Midbrain (tissue), 1 donor: Measurements from ENCODE around the gene CTSZ.

ENCODE experiments used
- DNase-seq: peaks from one replicate; lab custom pipeline; 2025; lab: John Stamatoyannopoulos, UW

The CTSZ gene

DNA sequence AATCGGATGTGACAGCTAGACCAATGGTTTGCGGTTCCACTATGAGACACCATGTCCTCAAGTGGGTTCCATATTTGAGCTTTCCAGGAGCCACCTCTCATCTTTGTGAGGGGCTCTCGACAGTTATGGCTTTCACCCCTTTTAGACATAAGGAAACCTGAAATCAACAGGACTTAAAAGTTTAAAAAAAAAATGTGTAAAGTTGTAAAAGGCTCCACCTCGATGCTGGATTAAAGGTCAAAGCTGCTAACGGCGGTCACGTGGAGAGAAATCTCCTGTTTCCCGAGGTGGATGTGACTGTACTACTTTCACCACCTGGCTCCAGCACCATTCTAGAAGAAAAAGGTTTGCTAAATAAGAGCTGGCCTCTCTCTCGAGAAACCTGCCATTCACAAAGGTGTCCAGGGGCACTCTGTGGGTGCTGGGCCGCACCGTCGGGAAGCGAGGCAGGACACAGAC, 24.5 kb upstream of the CTSZ start:
- no peak for DNase-seq

DNA sequence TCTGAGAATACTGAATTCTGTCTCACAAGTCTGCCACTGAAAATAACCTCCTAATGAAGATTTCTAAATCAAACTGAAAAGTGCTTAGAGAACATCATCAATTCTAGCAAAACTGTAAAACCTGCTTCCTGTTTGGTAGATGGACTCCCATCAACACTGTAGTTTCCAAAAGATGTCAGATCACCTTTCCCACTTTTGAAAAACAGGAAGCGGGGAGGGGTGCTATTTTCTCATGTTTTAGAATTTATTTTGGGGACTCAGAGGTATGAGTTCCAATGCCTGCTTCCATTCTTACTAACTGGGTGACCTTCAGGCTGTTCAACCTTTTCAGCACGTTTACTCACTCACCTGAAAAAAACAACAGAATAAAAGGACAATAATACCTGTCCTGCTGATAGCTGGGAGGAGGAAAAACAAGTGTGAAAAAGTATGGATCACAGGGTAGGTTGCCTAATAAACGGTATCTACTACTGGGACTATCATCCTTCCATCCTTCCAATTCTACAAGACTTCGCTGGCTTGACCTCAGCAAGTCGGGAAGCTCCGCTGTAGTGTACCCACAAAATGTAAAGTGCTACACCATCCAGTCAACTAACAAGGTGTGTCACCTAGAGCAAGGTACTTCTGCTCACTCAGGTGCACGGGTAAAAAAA, 24.0 kb upstream of the CTSZ start:
- DNase-seq = no peak

DNA sequence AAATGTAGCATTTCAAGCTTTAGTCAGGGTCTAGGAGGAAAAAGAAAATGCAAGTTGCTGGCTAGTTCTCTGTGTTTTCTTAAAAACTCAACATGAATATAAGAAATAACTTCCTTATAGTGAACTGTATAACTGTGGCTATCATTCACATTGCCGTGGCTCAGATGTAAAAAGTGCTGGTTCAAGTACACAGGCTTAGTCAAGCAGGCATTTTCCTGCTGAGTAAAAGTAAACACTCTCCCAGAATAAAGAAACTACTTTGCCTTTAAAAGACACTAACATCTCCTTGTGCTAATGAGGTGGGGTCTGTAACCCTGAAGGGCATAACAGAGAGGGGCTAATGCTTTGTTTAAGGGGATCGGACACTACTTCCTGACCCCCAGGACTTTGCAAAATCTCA, 21.8 kb upstream of the CTSZ start:
- no peak for DNase-seq

DNA sequence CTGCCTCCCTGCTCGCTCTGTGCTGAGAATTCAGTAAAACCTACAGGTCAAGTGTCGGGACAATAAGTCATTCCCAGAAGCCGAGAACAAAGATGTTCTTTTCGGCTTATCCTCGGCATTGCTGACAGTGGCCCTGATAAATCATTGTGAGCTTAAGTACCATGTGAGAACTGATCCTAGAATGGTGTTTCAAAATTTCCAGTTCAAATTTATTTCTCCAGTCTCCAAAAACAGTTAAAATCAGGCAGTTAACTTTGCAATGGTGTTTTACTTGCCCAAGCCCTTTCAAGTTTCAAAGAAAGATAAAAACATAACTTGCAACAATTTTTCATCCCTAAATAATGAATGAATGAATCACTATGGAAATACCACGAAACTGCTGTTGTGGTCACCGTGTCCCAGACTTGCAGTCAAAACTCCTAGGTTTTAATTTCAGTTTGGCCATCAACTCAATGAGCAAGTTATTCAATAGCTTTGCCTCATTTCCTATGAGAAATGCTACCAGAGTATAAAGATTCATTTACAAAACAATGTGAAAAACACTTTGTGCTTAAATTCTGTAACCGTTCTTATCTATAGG, 20.8 kb upstream of the CTSZ start:
- DNase-seq = no peak

DNA sequence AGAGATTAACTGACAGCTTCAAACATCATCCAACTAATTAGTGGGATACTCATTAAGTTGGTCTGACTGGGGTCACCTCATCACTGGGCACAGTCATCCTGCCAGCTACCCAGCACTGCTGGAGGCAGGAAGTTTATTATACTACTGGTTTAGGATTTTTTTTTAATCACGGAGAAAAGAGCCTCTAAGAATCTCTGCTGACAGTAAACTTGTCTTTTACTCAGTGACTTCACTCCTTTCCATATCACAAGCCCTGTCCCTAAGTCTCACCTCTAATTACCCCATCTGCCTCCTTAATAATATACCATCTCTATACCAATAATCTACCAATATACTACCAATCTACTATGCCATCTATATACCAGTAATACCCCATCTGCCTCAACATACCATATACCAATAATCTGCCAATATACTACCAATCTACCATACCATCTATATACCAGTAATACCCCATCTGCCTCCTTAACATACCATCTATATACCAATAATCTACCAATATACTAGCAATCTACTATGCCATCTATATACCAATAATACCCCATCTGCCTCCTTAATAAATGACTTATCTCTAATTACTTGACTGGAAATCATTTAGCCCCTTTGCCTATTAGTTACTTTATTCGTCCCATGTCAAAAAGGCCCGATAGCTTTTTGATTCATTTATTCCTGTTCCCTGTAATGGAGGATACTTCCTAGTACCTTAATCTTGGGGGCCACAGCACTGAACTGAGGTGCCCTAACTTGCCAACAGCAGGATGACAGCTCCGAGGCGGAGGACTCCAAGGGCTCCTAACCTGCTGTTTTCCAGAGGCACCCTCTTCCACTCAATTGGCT, 20.1 kb upstream of the CTSZ start:
- DNase-seq = no peak

DNA sequence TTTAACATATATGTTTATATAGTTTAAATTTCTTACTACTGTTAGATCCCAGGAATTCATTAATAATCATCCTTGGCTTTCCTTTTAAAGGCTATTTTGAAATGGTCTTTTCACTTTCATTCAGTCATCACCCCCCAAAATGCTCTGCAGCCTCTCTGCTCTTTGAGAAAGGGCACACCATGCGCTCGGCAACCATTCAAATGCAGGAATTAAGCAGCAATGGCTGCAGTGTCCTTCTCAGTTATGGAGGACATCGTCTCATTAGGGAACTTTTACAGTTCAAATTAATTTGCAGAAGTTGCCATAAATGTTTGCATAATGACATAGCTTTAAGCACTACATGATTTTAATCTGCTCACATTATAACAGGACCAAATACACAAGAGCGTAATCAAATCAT, 18.5 kb upstream of the CTSZ start:
- no peak for DNase-seq

DNA sequence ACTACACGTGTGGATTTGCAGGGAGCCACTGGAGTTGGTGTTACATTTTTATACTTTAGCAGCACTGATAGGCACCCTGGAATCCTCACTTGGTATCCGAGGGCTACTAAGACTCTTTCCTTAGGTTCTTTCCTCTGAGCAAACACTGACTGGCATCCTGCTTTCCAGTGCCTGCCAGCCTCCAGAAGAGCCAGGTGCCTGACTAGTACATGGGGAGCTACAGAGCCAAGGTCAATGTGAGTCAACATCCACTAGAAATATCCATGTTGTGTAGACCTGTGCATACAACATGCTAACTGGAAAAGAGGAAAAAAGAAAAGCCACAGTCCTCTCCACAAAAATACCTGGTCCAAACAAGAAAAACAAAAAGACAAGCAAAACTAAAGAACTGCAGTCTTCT, 18.0 kb upstream of the CTSZ start:
- no peak for DNase-seq

DNA sequence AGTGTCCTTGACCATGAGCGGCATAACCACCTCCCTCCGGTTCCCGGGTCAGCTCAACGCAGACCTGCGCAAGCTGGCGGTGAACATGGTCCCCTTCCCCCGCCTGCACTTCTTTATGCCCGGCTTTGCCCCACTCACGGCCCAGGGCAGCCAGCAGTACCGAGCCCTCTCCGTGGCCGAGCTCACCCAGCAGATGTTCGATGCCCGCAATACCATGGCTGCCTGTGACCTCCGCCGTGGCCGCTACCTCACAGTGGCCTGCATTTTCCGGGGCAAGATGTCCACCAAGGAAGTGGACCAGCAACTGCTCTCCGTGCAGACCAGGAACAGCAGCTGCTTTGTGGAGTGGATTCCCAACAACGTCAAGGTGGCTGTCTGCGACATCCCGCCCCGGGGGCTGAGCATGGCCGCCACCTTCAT, 17.1 kb upstream of the CTSZ start:
- DNase-seq = no peak

DNA sequence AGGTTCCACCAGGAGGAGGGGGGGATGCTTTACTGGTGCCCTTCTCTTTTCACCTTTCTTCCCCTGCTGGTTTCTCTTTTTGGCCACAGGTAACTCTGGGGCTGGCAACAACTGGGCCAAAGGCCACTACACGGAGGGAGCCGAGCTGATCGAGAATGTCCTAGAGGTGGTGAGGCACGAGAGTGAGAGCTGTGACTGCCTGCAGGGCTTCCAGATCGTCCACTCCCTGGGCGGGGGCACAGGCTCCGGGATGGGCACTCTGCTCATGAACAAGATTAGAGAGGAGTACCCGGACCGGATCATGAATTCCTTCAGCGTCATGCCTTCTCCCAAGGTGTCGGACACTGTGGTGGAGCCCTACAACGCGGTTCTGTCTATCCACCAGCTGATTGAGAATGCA, 16.6 kb upstream of the CTSZ start:
- DNase-seq = no peak

DNA sequence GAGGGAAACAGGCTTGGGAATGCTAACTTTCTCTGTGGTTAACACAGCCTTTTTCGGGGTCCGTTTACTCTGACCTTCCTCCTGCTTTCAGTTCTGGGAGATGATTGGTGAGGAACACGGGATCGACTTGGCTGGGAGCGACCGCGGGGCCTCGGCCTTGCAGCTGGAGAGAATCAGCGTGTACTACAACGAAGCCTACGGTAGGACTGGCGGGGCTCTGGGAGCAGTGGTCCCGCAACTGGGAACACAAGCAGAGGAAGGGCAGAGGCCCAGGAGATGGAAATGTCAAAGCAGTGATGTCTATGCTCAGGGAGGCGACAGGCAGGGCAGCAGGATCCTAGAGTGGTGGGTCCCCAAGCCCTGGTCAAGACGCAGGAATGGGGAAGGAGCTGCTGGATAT, 15.7 kb upstream of the CTSZ start:
- DNase-seq = no peak

DNA sequence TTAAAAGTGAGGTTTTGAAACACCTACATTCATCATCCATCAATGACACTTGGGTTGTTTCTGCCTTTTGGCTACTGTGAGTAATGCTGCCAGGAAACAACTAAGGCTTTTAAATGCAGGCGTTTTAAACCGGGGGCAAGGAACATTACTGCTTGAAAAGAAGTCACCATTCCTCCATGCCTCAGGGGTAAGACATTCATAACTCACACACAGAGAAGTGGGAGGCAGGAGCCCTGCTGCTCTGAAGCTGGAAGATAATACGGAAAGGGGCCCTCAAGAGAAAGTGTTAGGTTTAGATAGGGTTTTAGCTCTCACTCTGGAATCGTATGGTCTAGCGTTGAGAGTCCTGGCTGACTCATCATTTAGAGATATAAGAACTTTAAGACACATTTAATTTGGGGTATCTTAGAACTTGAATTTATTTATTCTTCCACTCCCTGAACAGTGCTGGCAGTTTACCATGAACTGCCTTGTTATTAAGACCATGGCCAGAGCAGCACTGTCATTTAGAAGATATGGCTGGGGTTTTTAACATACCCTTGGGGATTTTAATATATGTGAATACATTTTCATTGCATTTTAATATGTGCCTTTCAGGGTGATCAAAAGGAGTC, 14.0 kb upstream of the CTSZ start:
- DNase-seq = no peak

DNA sequence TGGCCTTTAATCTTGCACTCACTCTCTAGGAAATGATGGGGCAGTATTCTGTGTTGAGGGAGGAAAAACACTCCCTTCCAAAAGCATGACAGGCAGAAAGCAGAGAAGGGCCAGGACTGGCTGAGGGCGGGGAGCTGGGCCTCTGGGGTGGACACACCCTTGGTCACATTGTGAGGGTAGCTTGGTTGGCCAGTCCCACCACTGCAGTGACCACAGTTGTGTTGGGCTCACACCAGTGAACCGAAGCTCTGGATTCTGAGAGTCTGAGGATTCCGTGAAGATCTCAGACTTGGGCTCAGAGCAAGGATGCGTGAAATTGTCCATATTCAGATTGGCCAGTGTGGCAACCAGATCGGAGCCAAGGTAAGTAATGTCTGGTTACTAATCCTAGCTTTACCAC, 12.2 kb upstream of the CTSZ start, which contains the start of gene TUBB1:
Gene TUBB1, plus strand, starts transcription at position 213 of the 400 bp plus-strand sequence. Its CDS starts 94 bp downstream, at position 307.
- DNase-seq = no peak

DNA sequence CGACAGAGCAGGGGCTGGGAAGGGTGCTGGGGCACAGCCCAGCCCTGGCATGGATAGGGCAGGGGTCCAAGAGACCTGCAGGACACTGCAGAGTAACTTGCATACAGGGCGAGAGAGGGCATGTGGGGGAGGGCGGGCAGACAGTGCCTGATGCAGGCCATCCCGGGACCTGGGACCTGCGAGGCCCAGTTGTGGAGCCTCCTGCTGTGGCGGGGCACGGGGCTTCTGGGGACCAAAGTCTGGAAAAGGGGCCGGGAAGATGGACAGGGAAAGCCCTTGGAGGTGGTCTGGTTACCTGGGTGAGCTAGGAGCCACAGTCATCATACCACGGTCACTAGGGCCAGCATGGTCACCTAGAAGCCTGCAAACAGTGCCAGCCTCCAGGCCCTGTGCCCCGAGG, 11.8 kb upstream of the CTSZ start:
- DNase-seq = no peak

DNA sequence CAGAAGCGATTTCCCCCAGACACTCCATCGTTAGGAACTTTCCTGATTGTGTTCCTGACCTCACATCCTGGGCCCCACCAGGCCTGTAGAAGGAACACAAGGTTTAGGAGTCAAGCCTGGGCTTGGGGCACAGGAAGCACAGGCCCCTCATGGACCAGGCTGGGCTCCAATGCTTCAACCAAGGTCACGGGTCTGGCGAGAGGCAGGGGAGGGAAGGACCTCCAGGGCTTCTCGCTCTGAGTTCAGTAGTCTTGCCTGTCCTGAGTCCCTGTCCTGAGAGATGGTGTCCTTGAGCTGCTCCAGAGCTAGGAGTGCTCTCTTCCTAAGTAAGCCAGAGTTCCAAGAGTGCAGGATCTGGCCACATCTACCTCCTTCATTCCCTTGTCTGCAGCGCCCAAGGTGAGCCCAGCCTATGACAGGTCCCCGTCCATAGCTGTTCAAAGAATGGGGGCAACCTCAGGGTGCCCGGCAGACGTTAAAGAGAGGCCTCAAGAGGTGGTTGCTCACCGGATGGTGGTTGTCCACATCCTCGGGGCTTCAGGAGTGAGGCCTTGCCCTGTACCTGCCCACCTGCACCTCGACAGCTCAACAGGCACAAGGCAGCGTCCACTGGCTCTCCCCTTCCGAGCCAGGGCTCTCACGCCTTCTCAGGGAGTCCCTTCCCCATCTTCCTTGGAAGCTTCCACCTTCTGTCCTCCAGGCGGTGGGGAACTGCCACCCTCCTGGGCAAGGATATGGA, 10.6 kb upstream of the CTSZ start:
- no peak for DNase-seq

DNA sequence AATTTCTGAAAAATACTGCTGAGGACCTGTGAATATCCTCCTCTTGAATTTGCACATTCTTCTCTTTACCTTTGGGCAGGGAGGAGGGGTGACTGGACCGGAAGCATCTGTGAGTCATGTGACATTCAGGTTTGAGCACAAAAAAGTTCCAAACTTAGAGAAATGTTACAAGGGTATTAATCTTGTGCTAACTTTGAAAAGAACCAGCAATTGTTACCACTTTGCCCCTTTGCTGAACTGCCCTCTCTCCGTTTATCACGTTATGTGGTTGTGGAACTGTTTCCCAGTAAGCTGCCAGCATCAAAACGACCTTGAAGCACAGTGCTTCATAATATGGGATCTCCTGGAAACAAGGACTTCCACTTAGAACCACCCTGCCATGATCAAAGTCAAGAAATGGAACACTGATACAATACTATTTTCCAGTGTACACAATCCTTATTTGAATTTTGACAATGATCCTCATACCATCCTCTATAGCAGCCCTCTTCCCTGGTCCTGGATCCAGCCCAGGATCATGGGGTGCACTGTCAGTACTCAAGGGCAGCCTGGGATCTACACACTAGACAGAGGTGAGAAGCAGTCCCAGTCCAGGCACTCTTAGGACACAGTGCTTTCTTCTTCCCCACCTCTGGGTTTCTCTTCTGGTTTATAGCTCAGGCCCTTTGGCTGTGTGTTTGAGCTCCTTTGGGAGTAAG, 9.9 kb upstream of the CTSZ start:
- no peak for DNase-seq

DNA sequence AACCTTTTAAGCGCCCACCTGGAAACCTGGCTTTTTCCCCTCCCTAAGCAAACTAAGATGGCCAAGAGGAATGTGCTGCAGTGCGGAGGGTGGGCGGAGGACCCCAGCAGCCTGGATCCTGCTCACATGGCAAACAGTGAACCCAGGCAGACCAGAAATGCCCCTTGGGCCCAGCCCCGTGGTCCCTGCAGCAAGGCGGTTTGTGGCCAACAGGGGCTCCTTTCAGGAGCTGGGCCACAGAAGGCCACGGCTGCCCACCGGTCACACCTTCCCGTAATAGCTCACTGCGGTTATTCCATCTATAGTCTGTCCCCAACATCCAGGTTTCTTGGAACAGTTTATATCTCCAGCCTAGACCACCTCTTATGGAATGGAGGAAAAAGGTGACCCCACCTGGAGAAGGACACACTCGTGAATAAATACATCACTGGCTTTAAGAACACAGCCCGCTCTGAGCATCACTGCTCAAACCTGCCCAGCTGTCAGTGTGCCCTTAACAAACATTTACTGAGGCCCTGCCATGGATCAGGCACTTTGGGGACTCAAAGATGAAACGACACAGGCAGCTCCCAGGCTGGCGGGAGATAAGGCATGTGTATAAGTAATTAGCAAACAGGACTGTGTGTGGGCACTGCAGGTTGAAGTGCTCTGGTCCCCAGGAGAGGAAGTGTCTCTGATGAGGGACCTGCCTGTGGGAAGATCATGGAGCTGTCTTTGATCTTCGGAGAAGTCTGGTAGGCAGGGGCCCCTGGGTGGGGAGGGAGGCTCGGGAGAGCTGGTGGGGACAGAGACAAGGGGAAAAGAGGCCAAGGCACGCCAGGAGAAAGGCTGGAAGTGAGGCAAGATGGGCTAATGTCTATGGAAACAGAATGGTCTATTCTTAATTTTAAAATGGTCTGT, 9.0 kb upstream of the CTSZ start:
- DNase-seq = no peak

DNA sequence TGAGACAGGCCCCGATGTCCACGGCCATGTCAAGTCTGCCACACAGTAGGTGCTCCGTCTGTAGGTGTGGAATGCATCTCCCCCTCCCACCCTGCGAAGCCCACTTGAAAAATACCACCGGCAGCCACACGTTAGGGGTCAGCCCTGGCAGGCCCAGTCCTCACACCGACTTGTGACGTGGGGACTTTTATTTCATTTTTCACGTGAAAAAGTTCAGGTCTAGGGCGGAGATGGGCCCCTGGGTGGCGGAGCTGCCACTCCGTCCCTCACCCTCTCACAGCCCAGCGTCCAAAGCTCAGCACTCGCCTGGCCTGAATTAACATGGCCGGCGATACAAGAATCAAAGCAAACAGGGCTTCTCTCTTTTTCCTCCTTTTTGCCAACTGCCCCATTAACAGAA, 8.4 kb upstream of the CTSZ start:
- no peak for DNase-seq

DNA sequence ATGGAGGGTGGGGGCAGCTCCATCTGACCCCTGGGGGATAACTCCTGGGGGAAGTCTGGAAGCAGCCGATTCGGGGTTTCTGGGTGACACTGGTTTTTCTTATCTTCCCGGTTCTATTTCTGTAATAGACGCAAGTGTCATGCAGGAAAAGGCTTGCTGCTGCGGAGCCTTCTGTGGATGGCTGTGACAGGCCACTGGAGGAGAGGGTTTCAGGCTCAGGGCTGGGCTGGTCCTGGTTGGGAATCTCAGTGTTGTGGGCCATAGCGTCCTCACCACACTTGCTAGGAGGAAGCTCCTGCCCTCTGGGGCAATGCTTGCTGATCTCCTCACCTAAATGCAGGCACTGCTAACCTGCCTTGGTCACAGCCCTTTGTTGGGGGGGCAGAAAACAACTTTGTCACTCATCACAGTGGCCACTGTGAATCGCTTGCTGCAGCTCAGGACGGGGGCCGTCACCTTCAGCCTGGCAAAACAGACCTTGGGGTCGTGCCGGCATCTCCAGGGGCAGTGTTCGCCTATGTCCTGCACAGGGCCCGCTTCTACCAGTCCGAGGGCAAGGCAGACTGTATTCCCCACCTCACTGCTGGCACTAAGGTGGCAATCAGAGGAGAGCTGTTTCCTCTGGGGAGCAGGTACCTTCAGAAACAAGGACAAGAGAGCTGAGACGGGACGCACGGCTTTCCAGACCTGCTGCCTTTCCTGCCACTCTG, 7.8 kb upstream of the CTSZ start:
- DNase-seq = no peak

DNA sequence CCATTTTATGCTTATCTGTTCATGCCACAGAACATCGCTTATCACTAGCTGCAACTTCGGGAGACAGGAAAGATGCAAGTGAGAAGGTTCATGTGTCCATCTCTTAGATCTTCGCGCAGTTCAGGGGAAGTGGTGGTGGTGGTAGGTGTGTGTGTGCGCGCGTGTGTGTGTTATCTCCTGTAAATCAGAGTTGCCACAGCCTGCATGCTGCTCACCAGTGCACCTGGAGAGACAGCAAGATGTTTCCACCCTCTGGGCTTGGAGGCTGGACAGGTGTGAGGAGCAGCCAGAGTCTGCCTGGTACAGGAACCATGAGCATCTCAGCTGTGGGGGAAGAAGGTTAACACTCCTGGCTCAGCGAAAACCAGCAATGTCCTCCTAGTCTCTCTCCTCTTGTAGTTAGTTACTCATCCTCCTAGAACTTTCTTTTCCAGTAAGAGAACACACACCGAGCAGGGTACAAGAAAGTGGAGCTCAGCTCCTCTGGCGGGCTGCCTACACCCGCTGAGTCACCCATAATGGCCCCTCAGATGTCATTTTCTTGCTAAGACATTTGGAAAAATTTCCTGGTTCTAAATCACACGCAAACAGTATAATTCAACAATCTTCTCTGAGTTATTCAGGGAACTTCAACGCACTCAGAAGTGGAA, 7.0 kb upstream of the CTSZ start:
- no peak for DNase-seq
